ENCODE results near the gene SOX13. TPM values are rescaled to one million over a fixed set of nuclear protein-coding genes. Genes with fewer than 3 reads are reported as not detected.
"Not testable (repeated sequence)": the region's sequence is repeated elsewhere in the genome, so short reads cannot be mapped to it uniquely, and the experiment has no call there.

Gene SOX13
- total and polyA plus RNA-seq, 10 of the 15 experiments (the other 5 are each of a cell fraction or from before 2014, with no cell fraction given): 0.04 to 0.31 (median 0.11) TPM; not detected in 7

GRCh38 chr1:204046346-204046745 is 26.6 kb upstream of the SOX13 start:
- TF ChIP-seq MTA2 (IDR thresholded peaks at IDR 0.05; ENCODE audit: low read depth): no peak
- TF ChIP-seq HDGF (IDR thresholded peaks at IDR 0.05): no peak
- TF ChIP-seq TCF3 (IDR thresholded peaks at IDR 0.05; ENCODE audit: borderline replicate concordance, insufficient read depth, low read depth, low read length): no peak
- H3K4me1 ChIP-seq (ENCODE audit: control insufficient read depth, insufficient read depth, low read length): no peaks in the 10 kb centered on the region
- DNase-seq (ENCODE audit: low read depth, low spot score): no peak
- in situ Hi-C loops (cut with MboI): no loop called here
- no peaks in the 10 kb centered on the region; the same call in 2 of the 3 replicates for H3K9me3 ChIP-seq (replicated peaks; ENCODE audit: control insufficient read depth, insufficient read depth, low read length)
- no peak overlapping the region for H3K4me3 ChIP-seq
- H3K9ac ChIP-seq (ENCODE audit: control insufficient read depth, insufficient read depth, low read length): no peak overlapping the region
- ChIA-PET RAD21 (ENCODE audit: unreplicated experiment) (no interaction called here), POLR2A (interaction anchor here (0.6 to 1.0 kb wide), 2 partner anchors 8 to 336 kb away, joined by 4 to 7 read pairs; no protein-coding TSS in a partner anchor), CTCF (interaction anchor here (1.3 kb wide), 1 partner anchor 160 kb away, joined by 3 read pairs; no protein-coding TSS in a partner anchor), SMC1A (ENCODE audit: uncharacterized antibody, unreplicated experiment) (no interaction called here)
- BruUV-seq (replicated peaks): no TSS peak
- intact Hi-C loops (cut with micrococcal nuclease; ENCODE audit: unreplicated experiment): no loop called here
- H3K27me3 ChIP-seq (replicated peaks in 1 of 2; ENCODE audit: control insufficient read depth in 2 of 2, insufficient read depth in 2 of 2, low read length in 1 of 2): no peaks in the 10 kb centered on the region
- H3K36me3 ChIP-seq (ENCODE audit: control insufficient read depth in 2 of 2, insufficient read depth in 2 of 2, low read length in 1 of 2): no peaks in the 10 kb centered on the region
- FAIRE-seq: no peak
- 20% methylated on average over 5 of the region's 5 CpGs for WGBS (ENCODE audit: insufficient coverage, insufficient replicate concordance, low lambda C conversion rate, missing lambda C conversion rate)
- no peaks in the 10 kb centered on the region; the same call in 1 of the 2 replicates for H4K20me1 ChIP-seq (ENCODE audit: control insufficient read depth, insufficient read depth)
- no peak overlapping the region for H2AFZ ChIP-seq (ENCODE audit: control insufficient read depth, low read depth, low read length)
- H3K27ac ChIP-seq (ENCODE audit: control insufficient read depth, insufficient read depth): no peak overlapping the region
- H3K79me2 ChIP-seq (ENCODE audit: control insufficient read depth, insufficient read depth, low read length): no peaks in the 10 kb centered on the region
- no peak for ATAC-seq
- H3K4me2 ChIP-seq (ENCODE audit: control insufficient read depth, insufficient read depth): no peak overlapping the region

DNA sequence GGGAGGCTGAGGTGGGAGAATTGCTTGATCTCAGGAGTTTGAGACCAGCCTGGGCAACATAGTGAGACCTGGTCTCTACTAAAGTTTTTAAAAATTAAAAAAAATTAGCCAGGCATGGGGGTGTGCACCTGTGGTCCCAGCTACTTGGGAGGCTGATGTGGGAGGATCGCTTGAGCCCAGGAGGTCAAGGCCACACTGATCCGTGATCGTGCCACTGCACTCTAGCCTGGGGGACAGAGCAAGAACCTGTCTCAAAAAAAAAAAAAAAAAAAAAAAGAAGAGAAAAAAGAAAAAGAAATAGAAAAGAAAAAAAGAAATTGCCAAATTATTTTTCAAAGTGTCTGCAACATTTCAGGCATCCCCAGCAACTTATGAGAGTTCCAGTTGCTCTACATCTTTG is 24.1 kb upstream of the SOX13 start:
- H3K4me3 ChIP-seq; FAIRE-seq; H3K4me1 ChIP-seq (ENCODE audit: control insufficient read depth, insufficient read depth, low read length); ATAC-seq; H3K9me3 ChIP-seq (replicated peaks; ENCODE audit: control insufficient read depth, insufficient read depth, low read length); H3K9ac ChIP-seq (ENCODE audit: control insufficient read depth, insufficient read depth, low read length); intact Hi-C loops (cut with micrococcal nuclease; ENCODE audit: unreplicated experiment); H3K4me2 ChIP-seq (ENCODE audit: control insufficient read depth, insufficient read depth); in situ Hi-C loops (cut with MboI); DNase-seq (ENCODE audit: low read depth, low spot score); BruUV-seq (replicated peaks); H3K27ac ChIP-seq (ENCODE audit: control insufficient read depth, insufficient read depth); H2AFZ ChIP-seq (ENCODE audit: control insufficient read depth, low read depth, low read length); H3K79me2 ChIP-seq (ENCODE audit: control insufficient read depth, insufficient read depth, low read length); H3K36me3 ChIP-seq (ENCODE audit: control insufficient read depth in 2 of 2, insufficient read depth in 2 of 2, low read length in 1 of 2); RAD21 ChIA-PET (ENCODE audit: unreplicated experiment); POLR2A ChIA-PET; H3K27me3 ChIP-seq (replicated peaks in 1 of 2; ENCODE audit: control insufficient read depth in 2 of 2, insufficient read depth in 2 of 2, low read length in 1 of 2); H4K20me1 ChIP-seq (ENCODE audit: control insufficient read depth, insufficient read depth): not testable (repeated sequence)
- CTCF ChIA-PET: interaction anchor here (1.5 kb wide), 1 partner anchor 80 kb away, joined by 5 read pairs; no protein-coding TSS in a partner anchor
- WGBS (ENCODE audit: insufficient coverage, insufficient replicate concordance, low lambda C conversion rate, missing lambda C conversion rate): 100% methylated on average over 3 of the region's 3 CpGs
- SMC1A ChIA-PET (ENCODE audit: uncharacterized antibody, unreplicated experiment): interaction anchor here (1.1 kb wide), 1 partner anchor 12 kb away, joined by 3 read pairs; no protein-coding TSS in a partner anchor
